Epidermal melanocyte (primary cell): ENCODE measurements around the gene KIAA0232.
"Not testable (repeated sequence)": the region's sequence is repeated elsewhere in the genome, so short reads cannot be mapped to it uniquely, and the experiment has no call there.

Experiments
- DNase-seq: peaks from one replicate; pipeline ENCODE4 v3.0.0; 2011; ENCODE audit warnings: low spot score; ENCODE audit not compliant: insufficient read length

KIAA0232 gene

GRCh38 chr4:6755088-6755753, 27.3 kb upstream of the KIAA0232 start:
- DNase-seq = no peak

GRCh38 chr4:6756345-6756744, 26.2 kb upstream of the KIAA0232 start:
- DNase-seq = not testable (repeated sequence)

- DNase-seq = no peak
Observed at GRCh38 chr4:6758728-6759127, 23.8 kb upstream of the KIAA0232 start.

- DNase-seq = peak; percentile 12
Observed at GRCh38 chr4:6760865-6761264, 21.7 kb upstream of the KIAA0232 start.

GRCh38 chr4:6761649-6762615, 20.6 kb upstream of the KIAA0232 start:
- DNase-seq = peak; percentile 25

GRCh38 chr4:6763330-6763851, 19.1 kb upstream of the KIAA0232 start:
- no peak for DNase-seq

GRCh38 chr4:6764976-6765620, 17.4 kb upstream of the KIAA0232 start:
- no peak for DNase-seq

- DNase-seq = no peak
Observed at GRCh38 chr4:6765703-6766102, 16.8 kb upstream of the KIAA0232 start.

- DNase-seq = no peak
Observed at GRCh38 chr4:6767386-6767747, 15.2 kb upstream of the KIAA0232 start.

- DNase-seq = no peak
Observed at GRCh38 chr4:6767748-6768538, 14.6 kb upstream of the KIAA0232 start.

GRCh38 chr4:6768539-6768905, 14.0 kb upstream of the KIAA0232 start:
- no peak for DNase-seq

- no peak for DNase-seq
Observed at GRCh38 chr4:6769233-6769988, 13.1 kb upstream of the KIAA0232 start.

GRCh38 chr4:6769989-6770420, 12.5 kb upstream of the KIAA0232 start:
- DNase-seq = no peak

- no peak for DNase-seq
Observed at GRCh38 chr4:6770581-6771228, 11.8 kb upstream of the KIAA0232 start.

GRCh38 chr4:6771229-6771671, 11.3 kb upstream of the KIAA0232 start:
- no peak for DNase-seq

GRCh38 chr4:6772223-6772928, 10.2 kb upstream of the KIAA0232 start:
- DNase-seq = peak; percentile 41

- DNase-seq = no peak
Observed at GRCh38 chr4:6773106-6773505, 9.4 kb upstream of the KIAA0232 start.

GRCh38 chr4:6773616-6774540, 8.6 kb upstream of the KIAA0232 start:
- no peak for DNase-seq
